B cell (primary cell): ENCODE results near the gene ABHD5. TPM values are rescaled to one million over a fixed set of nuclear protein-coding genes. Genes with fewer than 3 reads are reported as not detected.
"Not testable (repeated sequence)": the region's sequence is repeated elsewhere in the genome, so short reads cannot be mapped to it uniquely, and the experiment has no call there.

Source experiments
- ATAC-seq: fragments of 200-7000 bp; cut with Tn5 transposase; one replicate; pipeline ENCODE4 v1.10.0; 2021; ENCODE audit warnings: low read depth, mild to moderate bottlenecking, moderate number of reproducible peaks, moderate library complexity
- CTCF ChIA-PET: fragments of 350-600 bp; sonication (Branson Sonifier 250); formaldehyde crosslinking; loops from one replicate; lab custom pipeline; 2021; ENCODE audit warnings: antibody characterized with exemption, inconsistent platforms; lab: Charles Lee
- POLR2A ChIA-PET: fragments of 350-600 bp; sonication (Branson Sonifier 250); formaldehyde crosslinking; loops from one replicate; lab custom pipeline; 2021; ENCODE audit warnings: antibody characterized with exemption; lab: Charles Lee
- DNase-seq: peaks from one replicate; pipeline ENCODE4 v3.0.0; 2013
- H2AFZ ChIP-seq: 2 replicates; pipeline ENCODE4 v1.6.1; 2012; ENCODE audit warnings: mild to moderate bottlenecking, low read depth, low read length; ENCODE audit not compliant: insufficient read depth, poor library complexity, severe bottlenecking
- H3K27ac ChIP-seq, 2 donors: 1 replicate in 1 of 2; 2 replicates in 1 of 2; pipeline ENCODE4 v1.5.1; 2012 to 2013; ENCODE audit warnings: low read length in 2 of 2, mild to moderate bottlenecking in 2 of 2, moderate library complexity in 1 of 2
- H3K27me3 ChIP-seq, 4 experiments: fragments of 200-600 bp in 1 of 4; sonication (generic) in 1 of 4; replicated peaks in 1 of 4; 1 replicate in 2 of 4; 2 replicates in 2 of 4; pipeline versions ENCODE4 v1.6.1 to v1.7.0; 2013 to 2016; ENCODE audit warnings: low read length in 3 of 4, mild to moderate bottlenecking in 2 of 4, mixed read lengths in 1 of 4, moderate library complexity in 1 of 4; ENCODE audit not compliant: insufficient read depth in 4 of 4, control insufficient read depth in 3 of 4; ENCODE audit errors: control extremely low read depth in 1 of 4
- H3K36me3 ChIP-seq, 2 experiments: replicated peaks in 1 of 2; 1 replicate in 1 of 2; 2 replicates in 1 of 2; pipeline versions ENCODE4 v1.6.1 to v1.7.1; 2013; ENCODE audit warnings: low read length in 1 of 2; ENCODE audit not compliant: insufficient read depth in 2 of 2, control insufficient read depth in 1 of 2; ENCODE audit errors: control extremely low read depth in 1 of 2, extremely low read depth in 1 of 2
- H3K4me1 ChIP-seq, 2 donors: fragments of 200-600 bp in 1 of 2; sonication (generic) in 1 of 2; 1 replicate in 1 of 2; 2 replicates in 1 of 2; pipeline versions ENCODE4 v1.5.1 to v1.6.1; 2013 to 2017; ENCODE audit warnings: low read length in 2 of 2; ENCODE audit not compliant: control insufficient read depth in 2 of 2, insufficient read depth in 2 of 2
- H3K4me2 ChIP-seq: replicated peaks from 2 replicates; pipeline ENCODE3; 2012; ENCODE audit warnings: mild to moderate bottlenecking, low read depth, low read length; ENCODE audit not compliant: poor library complexity, severe bottlenecking
- H3K4me3 ChIP-seq, 5 experiments: fragments of 200-600 bp in 1 of 5; sonication (generic) in 1 of 5; 1 replicate in 3 of 5; 2 replicates in 2 of 5; pipeline versions ENCODE4 v1.5.1 to v1.7.0; 2011 to 2016; ENCODE audit warnings: low read length in 4 of 5, mild to moderate bottlenecking in 4 of 5, low read depth in 2 of 5, control low read depth in 1 of 5, moderate library complexity in 1 of 5; ENCODE audit not compliant: insufficient read depth in 1 of 5; ENCODE audit errors: control extremely low read depth in 1 of 5, extremely low read depth in 1 of 5
- H3K79me2 ChIP-seq: fragments of 200-600 bp; sonication (generic); one replicate; pipeline ENCODE4 v1.6.0; 2016; ENCODE audit warnings: low read length; ENCODE audit not compliant: control insufficient read depth, insufficient read depth
- H3K9ac ChIP-seq: fragments of 200-600 bp; sonication (generic); 2 replicates; pipeline ENCODE4 v1.6.1; 2017; ENCODE audit warnings: mild to moderate bottlenecking, low read length, moderate library complexity
- H3K9me3 ChIP-seq, 3 donors: one replicate each; pipeline versions ENCODE4 v1.6.1 to v1.7.1; 2013; ENCODE audit warnings: low read length in 2 of 3; ENCODE audit not compliant: control insufficient read depth in 2 of 3, insufficient read depth in 1 of 3; ENCODE audit errors: control extremely low read depth in 1 of 3
- H4K20me1 ChIP-seq: 2 replicates; pipeline ENCODE4 v1.6.0; 2012; ENCODE audit warnings: mild to moderate bottlenecking, low read length; ENCODE audit not compliant: insufficient read depth, control insufficient read depth, poor library complexity, severe bottlenecking
- H3K27ac Mint-ChIP-seq: one replicate; pipeline ENCODE4 v1.8.0; 2021; ENCODE audit warnings: mixed read lengths
- H3K27me3 Mint-ChIP-seq: one replicate; pipeline ENCODE4 v1.8.0; 2021; ENCODE audit warnings: mixed read lengths
- H3K4me1 Mint-ChIP-seq: one replicate; pipeline ENCODE4 v1.8.0; 2021; ENCODE audit warnings: mixed read lengths
- H3K4me3 Mint-ChIP-seq: one replicate; pipeline ENCODE4 v1.8.0; 2021; ENCODE audit warnings: mixed read lengths
- H3K9me3 Mint-ChIP-seq: one replicate; pipeline ENCODE4 v1.8.0; 2022; ENCODE audit warnings: mixed read lengths; ENCODE audit not compliant: insufficient read depth
- CTCF ChIP-seq: fragments of 200-600 bp; IDR thresholded peaks from one replicate; pipeline ENCODE4 v1.8.0; 2022; ENCODE audit warnings: antibody characterized with exemption, mild to moderate bottlenecking
- EZH2 ChIP-seq: IDR thresholded peaks from 2 replicates; pipeline ENCODE4 v1.6.1; 2012; ENCODE audit warnings: borderline replicate concordance, low read depth, mild to moderate bottlenecking, moderate library complexity, low read length; ENCODE audit not compliant: insufficient read depth, poor library complexity, severe bottlenecking
- WGBS: methylation state at CpG from one replicate; pipeline ENCODE4 v1.1.5; 2013; ENCODE audit warnings: missing lambda C conversion rate; ENCODE audit not compliant: insufficient coverage; 5-methylcytosine and 5-hydroxymethylcytosine counted together
- intact Hi-C: fragments of 100-400 bp; cut with micrococcal nuclease; formaldehyde crosslinking; loops from one replicate; pipeline ENCODE4 v1.10.0; 2022
- polyA plus RNA-seq: library from polyadenylated mRNA; depleted of rRNA; stranded (reverse); fragments of >200 nt; gene quantifications from 2 replicates; pipeline ENCODE4 v1.2.3, GENCODE V29; 2012
- total RNA-seq, 2 donors: library from RNA; stranded (reverse); fragments of 120-200 nt in 1 of 2; gene quantifications; 1 replicate in 1 of 2; 2 replicates in 1 of 2; pipeline versions ENCODE4 v1.2.3 to v1.2.4, GENCODE V29; 2013 to 2022

The ABHD5 gene
- total and polyA plus RNA-seq, 2 donors (not counting 1 experiment from before 2014, with no cell fraction given) = 4.7 to 12.1 TPM

DNA sequence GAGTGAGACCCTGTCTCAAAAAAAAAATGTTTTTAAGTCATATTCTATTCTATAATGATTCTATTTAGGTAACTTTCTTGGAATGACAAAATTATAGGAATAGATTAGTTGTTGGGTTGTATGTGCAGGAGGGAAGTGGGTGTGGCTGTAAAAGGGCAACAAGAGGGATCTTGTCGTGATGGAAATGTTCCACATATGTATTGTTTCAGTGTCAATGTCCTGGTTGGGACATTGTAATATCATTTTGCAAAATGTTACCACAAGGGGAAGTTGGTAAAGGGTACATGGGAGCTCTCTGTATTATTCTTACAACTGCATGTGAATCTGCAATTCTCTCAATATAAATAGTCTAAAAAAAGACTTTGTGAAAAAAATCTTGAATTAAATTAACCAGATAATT is 14.3 kb upstream of the ABHD5 start:
- Mint-ChIP-seq H3K4me1 (no peaks in the 10 kb centered on the region), H3K9me3 (peaks cover 2% of the 10 kb centered on the region), H3K27ac (no peak overlapping the region), H3K27me3 (peaks cover 6% of the 10 kb centered on the region), H3K4me3 (no peak overlapping the region)
- ChIA-PET CTCF (no interaction called here), POLR2A (no interaction called here)
- no peak for TF ChIP-seq EZH2
- no peak for TF ChIP-seq CTCF
- intact Hi-C loops = no loop called here
- Histone ChIP-seq H3K4me1 (no peaks in the 10 kb centered on the region), H3K9ac (no peak overlapping the region), H3K27me3 (peaks cover 0 to 6% (median 1%) of the 10 kb centered on the region in 4 experiments), H3K4me2 (no peak overlapping the region), H3K4me3 (no peak overlapping the region), H3K36me3 (no peaks in the 10 kb centered on the region), H3K27ac (no peak overlapping the region), H3K9me3 (peaks cover 0 to 8% (median 0%) of the 10 kb centered on the region in 3 donors), H3K79me2 (no peaks in the 10 kb centered on the region), H2AFZ (no peak overlapping the region), H4K20me1 (no peaks in the 10 kb centered on the region)
- ATAC-seq (no peak), DNase-seq (no peak)
- 80% methylated on average over 1 of the region's 1 CpG for WGBS

- H2AFZ ChIP-seq, H3K4me1 ChIP-seq, POLR2A ChIA-PET, H3K9ac ChIP-seq, H3K27ac ChIP-seq, H3K27me3 ChIP-seq, CTCF ChIA-PET, H3K4me3 ChIP-seq, ATAC-seq, H3K9me3 ChIP-seq, H3K79me2 ChIP-seq, H3K9me3 Mint-ChIP-seq, H3K4me2 ChIP-seq, H3K36me3 ChIP-seq, H3K4me3 Mint-ChIP-seq, H4K20me1 ChIP-seq, H3K27me3 Mint-ChIP-seq, H3K4me1 Mint-ChIP-seq, intact Hi-C loops, DNase-seq, H3K27ac Mint-ChIP-seq: not testable (repeated sequence)
- WGBS = 89% methylated on average over 3 of the region's 8 CpGs
Observed at GRCh38 chr3:43678375-43678774, 12.4 kb upstream of the ABHD5 start.

GRCh38 chr3:43678887-43679449 is 11.8 kb upstream of the ABHD5 start:
- H3K27ac ChIP-seq, H3K4me1 Mint-ChIP-seq, H3K27me3 ChIP-seq, H3K4me1 ChIP-seq, intact Hi-C loops, H3K36me3 ChIP-seq, DNase-seq, H3K9ac ChIP-seq, H3K9me3 Mint-ChIP-seq, H3K4me3 Mint-ChIP-seq, H3K79me2 ChIP-seq, H3K27me3 Mint-ChIP-seq, H2AFZ ChIP-seq, H3K27ac Mint-ChIP-seq, POLR2A ChIA-PET, CTCF ChIA-PET, ATAC-seq, H3K4me2 ChIP-seq, H4K20me1 ChIP-seq, H3K9me3 ChIP-seq, H3K4me3 ChIP-seq: not testable (repeated sequence)
- whole genome bisulfite sequencing = 97% methylated on average over 15 of the region's 20 CpGs
